Measurements from ENCODE around the gene MYH15.

MYH15 gene

DNA sequence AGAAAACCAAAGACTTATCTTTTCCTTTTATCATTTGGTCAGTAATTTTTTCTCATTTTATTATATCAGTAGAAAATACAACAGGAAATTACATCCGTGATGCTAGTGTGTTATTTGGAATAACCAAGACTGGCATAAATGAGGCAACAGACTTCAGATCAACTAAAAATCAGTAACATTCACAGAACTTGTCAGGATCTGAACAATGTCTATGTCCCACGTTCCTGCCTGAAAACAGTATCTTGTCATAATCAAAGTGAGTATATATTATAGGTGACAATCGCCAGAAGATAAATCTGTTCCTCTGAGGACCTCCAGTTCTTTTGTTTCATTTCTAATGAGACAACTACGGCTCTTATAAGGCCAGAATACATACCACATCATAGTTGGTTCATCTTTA is 41.8 kb downstream of the MYH15 start:
- DNase-seq: no peak

DNA sequence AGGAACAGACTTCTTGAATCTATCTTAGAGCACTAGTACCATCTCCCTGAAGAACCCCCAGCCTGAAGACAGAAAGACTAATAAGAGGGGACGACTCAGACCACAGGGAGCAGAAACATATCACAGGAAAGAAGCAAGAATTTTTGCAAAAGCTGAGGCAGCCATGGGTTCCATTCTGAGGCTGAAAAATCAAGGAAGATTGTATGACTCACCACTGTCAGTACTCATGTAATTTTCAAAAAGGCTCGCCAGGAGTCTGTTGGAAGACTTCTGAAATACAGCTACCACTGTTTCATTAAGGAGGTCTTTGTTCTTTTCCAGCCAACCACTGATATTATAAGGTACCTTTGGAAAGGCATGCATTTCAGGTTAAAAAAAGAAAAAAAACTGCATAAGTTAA is 47.5 kb downstream of the MYH15 start:
- DNase-seq: no peak

DNA sequence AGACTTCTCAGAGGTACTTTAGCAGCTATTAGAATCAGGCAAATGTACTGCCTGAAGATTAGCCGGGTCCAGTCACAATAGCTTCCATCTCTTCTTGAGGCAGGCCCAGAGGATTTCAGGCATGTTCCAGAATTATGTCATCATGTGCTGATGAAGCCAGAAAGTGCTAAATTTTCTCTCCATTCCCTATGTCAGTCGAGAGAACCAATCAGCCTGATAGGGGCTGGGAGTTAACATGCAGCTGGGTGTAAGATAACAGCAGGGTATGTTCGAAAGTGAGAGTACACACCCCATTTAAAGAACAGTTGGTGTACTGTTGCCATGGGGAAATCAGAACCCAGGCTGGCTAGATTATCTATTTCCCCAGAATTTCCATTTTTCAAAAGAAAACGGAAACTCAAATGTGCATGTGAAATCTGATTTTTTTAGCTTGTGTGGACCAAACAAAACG is 48.7 kb downstream of the MYH15 start:
- DNase-seq: no peak

DNA sequence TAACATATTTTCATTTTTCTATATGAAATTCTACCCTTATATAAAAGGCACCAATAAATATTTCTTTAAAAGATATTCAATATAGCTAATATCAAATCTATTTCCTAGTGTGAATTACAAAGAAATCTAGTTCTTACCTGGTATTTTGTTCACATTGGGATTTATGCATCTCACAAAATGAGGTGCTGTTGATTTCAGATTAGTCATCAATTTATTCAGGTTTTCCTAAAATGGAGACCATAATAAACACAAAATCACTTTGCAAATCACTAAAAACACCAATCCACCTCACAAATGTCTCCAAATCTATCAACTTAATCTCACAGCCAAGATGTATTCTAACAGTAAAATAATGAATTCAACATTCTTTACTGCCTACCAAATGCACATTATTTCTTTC is 51.2 kb downstream of the MYH15 start:
- DNase-seq: no peak

DNA sequence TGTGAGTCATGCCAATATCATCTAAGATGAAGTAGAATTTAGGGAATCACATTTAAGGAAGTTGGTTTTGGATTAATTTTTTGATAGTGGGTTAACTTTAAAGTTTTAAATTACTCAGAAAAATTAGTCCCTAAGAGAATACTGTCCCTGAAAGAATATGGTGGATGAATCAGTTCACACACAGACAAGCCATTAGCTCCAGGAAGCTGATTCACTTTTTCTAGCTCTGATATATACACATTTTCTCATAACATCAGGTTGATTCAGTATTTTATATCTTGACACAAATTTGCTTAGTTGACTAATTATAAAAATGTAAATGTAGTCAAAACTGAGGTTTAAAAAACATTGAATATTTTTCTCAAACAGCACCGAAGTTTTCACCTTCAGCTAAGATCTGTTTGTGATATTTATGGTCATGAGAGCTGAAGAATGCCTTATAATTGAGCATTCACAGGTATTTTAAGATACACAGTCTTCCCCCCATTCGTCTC is 55.1 kb downstream of the MYH15 start:
- DNase-seq: no peak

DNA sequence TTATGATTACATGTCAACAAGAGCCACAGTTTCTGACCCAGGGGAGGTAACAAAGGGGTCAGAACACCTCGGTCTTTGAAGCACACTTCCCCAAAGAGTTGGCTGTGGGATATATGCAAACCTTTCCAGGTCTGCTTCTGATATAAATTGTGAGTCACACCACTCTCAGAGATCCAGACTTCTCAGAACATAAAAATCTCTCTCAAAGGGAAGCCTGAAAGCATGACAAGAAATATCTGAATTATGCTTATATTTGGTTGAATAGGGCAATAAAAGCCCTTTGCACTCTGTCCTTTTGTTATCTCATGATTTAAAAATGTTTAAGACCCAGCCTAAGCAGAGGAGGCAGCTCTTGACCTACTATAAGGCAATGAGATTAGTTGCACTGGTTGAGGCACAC is 56.8 kb downstream of the MYH15 start:
- DNase-seq: no peak

DNA sequence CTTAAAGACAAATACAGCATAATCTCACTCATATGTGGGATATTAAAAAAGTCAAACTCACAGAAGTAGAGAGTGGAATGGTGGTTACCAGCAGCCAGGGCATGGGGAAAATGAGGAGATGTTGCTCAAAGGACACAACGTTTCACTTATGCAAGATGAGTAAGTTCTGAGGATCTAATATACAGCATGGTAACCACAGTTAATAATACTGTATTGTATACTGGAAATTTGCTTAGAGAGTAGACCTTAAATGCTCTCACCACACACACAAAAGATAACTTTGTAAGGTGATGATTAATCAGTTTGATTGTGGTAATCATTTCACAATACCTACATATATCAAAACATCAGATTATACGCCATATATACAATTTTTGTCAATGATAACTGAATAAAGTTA is 60.0 kb downstream of the MYH15 start:
- no peak for DNase-seq

DNA sequence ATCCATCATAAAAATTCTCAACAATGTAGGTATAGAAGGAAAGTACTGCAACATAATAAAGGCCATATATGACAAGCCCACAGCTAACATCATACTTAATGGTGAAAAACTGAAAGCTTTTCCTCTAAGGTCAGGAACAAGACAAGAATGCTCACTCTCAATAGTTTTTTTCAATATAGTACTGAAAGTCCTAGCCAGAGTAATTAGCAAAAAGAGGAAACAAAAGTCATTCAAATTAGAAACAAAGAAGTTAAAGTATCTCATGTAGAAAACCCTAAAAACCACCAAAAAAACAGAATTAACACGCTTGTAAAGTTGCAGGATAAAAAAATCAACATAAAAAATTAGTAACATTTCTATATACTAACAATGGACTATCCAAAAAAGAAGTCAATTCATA is 61.8 kb downstream of the MYH15 start:
- no peak for DNase-seq

DNA sequence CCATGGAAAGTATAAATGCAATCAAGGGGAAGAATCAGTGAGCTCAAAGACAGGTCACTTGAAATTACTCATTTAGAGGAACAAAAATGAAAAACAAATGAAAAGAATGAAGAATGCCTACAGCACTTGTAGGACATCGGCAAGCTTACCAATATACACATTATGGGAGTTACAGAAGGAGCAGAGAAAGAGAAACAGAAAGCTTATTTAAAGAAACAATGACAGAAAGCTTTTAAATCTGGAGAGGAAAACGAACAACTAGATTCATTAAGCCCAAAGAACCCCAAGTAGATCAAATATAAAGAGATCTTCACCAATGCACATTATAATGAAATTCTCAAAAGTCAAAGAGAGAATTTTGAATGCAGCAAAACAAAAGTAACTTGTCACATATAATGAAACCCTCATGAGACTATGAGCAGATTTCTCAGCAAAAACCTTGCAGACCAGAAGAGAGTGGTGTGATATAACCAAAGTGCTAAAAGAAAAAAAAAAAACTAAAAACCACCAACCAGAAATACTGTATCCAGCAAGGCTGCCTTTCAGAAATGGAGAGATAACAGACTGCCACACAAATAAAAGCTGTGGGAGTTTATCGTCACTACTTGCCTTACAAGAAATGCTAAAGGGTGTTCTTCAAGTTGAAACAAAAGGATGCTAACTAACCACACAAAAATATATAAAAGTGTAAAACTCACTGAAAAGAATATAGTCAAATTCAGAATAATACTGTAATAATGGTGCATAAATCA is 63.1 kb downstream of the MYH15 start:
- DNase-seq: no peak

DNA sequence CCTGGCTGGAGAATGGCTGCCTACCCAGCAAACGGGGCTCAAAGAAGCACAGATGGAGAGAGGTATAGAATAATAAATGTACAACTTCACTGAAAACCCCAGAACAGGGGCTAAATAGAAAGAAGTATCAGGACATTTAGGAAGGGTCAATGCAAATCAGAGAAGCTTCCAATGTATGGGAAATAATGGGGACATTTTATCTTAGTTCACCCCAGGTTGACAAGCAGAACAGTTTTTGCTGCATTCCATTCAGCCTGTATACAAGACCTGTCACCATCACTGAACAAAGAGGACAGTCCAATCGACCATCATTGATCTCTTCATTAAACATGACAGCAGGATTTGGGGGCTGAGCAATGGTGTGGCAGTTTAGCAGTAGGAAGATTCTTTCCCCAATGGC is 68.1 kb downstream of the MYH15 start:
- DNase-seq: no peak

DNA sequence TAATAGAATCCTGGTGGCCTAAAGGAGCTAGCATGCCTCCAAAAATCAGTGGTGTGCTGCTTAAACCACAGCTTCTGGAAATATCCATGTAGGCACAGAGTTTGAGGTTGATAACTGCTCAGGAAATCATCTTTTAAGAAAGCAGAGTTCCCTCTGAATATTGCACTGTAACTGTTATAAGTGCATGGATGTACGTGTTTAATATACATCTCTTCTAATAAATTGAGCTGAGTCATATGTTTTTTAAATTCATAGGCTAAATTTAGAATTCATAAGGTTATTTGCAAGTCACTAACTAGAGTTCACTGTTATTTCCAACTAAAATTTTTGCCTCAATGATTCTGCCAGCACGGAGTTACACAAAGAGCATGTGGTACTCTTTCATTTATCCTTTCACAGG is 68.9 kb downstream of the MYH15 start:
- no peak for DNase-seq

DNA sequence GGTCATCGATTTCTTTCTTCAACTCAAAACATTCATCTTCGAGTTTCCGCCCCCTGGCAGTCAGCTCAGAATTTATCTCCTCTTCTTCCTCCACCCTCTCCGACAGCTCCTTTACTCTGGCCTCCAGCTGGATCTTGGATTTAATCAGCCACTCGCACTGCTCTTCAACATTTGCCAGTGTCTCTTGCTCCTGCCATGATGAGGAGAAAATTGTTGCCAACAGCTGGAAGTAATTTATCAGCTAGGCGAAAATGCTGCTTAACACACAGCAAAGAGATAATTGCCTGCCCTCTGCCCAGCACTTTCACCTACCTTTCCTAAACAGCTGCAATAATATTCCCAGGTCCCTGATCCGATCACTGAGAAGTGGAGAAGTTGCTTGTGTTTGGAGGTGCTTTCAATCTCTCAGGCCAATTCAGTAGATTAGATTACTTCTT is 69.3 kb downstream of the MYH15 start:
- DNase-seq: no peak

DNA sequence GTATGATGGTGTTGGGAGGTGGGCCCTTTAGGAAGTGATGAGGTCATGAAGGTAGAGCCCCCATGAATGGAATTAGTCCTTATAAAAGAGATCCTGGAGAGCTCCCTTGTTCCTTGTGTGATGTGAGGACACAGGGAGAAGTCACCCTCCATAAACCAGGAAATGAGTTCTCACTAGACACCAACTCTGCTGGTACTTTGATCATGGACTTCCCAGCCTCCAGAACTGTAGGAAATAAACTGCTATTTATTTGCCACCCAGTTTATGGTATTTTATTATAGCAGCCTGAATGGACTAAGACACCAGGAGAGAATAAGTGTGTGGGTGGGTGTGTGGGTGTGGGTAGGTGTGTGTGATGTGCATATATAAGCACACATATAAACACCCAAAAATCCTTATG is 71.9 kb downstream of the MYH15 start:
- no peak for DNase-seq

DNA sequence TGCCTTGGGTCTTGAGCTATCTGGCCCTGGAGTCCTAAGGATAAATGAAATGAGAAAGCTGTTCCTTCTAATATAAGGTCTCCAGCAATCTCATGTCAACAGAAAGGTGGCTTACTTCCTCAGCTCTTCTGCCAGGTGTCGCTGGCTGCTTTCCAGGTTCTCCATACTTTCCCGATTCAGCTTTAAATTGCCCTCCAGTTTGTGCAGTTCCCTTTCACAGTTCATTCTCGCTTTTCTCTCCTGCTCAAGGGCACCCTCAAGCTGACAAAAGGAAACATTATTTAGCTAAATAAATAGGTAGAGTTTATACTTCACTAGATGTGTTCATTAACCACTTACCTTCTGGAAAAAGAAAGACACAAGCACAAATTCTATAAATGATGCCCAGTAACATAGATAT is 73.0 kb downstream of the MYH15 start:
- DNase-seq: no peak

DNA sequence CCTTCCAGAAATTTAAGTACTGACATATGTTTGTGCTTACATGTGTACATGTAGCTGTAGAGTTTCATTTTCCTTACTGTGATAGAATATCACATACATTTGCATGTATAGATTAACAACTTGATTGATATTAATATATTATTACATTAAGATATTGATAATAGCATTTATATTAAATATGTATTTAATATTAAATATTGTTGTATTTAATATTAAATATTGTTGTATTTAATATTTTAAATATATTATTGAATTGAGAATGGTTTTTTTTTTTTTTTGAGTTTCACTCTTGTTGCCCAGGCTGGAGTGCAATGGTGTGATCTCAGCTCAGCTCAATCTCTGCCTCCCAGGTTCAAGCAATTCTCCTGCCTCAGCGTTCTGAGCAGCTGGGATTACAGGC is 76.5 kb downstream of the MYH15 start:
- no peak for DNase-seq

DNA sequence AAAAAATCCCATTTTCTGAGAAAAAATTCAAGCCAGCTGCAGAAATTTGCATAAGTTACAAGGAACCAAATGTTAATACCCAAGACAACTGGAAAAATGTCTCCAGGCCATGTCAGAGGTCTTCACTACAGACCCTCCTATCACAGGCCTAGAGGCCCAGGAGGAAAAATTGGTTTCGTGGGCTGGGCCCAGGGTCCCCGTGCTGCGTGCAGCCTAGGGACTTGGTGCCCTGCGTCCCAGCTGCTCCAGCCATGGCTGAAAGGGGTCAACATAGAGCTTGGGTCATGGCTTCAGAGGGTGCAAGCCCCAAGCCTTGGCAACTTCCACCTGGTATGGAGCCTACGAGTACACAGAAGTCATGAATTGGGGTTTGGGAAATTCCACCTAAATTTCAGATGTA is 78.0 kb downstream of the MYH15 start:
- DNase-seq: no peak

DNA sequence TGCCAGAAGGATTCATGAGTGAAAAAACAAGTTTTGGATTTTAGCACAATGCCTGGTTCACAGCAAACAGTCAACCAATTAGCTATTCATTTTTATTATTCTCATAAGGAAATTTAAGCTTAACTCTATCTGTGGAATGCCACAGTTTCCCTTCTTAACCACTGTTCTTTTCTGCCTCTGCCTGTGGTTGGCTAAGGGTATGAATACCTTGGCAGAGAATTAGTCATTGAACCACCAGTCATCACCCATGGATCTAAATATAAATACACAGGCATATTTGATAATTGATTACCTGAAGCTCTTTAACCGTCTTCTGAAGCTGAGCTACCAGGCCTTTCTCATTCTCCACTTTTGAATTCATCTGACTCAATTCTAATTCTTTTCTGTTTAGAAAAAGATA is 79.9 kb downstream of the MYH15 start:
- no peak for DNase-seq

DNA sequence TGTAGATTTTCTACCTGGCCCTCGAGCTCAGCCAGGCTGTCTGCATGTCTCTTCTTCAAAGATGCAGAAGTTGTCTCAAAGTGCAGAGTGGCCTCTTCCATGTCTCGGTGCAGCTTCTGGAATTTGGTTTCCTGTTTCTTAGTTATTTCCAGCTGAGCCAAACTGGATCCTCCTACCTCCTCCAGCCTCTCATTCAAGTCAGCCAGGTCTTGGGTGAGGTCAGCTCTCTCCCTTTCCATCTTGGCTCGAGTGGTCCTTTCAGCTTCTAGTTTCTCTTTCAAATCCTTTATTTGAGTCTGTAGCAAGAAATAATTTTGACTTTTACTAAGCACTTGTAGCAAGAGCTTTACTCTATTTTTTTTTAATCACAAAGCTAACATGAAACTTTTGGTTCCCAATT is 81.8 kb downstream of the MYH15 start:
- no peak for DNase-seq

DNA sequence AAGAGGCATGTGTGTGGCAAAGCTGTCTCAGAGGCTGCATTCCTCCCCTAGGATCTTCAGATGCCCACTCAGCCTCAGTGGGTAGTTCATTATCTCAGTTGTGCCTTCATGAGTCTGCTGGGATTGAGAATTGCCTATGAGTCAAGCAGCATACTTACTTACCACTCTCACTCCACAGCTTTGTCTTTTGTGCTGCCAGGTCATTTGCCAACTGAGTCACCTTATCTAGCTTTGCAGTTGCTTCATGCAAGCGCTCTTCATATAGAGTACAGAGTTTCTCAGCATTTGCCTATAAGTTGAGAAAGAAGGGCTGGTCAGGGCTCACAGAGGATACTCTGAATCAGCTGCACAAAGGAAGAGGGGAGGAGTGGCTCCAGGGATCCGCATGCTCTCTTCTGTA is 89.5 kb downstream of the MYH15 start:
- no peak for DNase-seq

DNA sequence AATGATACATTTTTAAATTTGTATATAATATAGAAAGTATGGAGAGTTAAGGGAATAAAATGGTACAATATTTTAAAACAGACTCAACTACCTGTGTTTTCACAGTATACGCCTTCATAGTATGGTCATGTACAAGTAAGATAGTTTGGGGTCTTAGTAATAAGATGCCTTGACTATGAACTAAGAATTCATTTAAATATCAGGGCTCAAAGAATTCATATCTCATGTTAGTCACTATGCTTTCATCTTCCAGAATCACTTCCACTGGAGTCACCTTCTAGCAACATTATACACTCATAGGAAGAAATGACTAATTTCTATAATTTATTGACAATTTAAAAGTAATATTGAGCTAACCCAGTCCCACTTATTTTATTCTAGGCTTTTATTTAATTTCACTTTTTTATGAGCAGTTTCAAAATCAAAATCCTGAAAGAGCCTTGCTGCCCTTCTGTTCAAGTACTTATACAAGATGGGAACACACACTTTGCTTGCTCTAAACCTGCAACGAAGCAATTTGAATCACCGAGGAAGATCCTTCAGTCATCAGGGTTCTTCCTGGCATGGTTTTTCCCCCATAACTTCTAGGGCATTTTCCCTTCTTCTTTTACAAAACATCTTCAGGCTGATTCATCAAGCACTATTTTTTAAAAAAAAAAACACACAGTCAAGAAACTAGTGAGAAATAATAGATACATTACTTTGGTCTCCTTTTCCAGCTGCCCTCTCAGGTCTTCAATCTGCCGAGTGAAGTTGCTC is 94.1 kb downstream of the MYH15 start:
- no peak for DNase-seq

DNA sequence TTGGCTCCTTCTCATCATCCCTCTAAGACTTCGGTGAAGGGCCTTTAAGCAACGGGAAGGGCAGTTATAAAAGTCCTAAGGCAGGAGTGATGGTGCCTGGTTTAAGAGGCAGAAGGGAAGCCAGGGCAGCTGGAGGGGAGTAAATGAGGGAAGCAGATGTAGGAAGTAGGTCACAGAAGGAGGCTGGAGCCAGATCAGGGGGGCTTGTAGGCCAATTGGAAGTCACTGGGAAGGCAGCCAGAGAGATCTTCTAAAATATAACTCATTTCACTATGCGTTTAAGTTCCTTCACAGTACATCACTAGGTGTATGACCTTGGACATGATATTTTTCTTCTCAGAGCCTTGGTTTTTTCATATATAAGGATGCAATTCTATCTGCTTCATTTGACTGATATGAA is 94.7 kb downstream of the MYH15 start:
- no peak for DNase-seq

DNA sequence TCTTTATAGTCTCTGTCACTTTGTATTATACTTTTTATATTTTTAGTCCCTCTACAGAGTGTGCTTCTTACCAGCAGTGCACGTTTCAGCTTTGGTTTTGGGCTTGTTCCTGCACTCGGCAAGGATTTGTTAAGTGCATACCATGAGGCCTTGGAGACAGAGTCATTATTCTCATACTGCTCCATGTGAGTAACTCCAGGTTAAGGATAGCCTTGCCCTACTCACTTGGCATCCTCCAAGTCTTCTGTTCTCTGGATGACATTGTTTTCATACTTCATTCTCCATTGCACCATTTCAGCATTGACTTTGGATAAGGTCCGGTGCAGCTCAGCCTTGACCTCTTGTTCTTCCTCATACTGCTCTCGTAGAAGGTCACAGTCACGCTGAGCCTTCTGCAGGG is 96.4 kb downstream of the MYH15 start:
- DNase-seq: no peak

DNA sequence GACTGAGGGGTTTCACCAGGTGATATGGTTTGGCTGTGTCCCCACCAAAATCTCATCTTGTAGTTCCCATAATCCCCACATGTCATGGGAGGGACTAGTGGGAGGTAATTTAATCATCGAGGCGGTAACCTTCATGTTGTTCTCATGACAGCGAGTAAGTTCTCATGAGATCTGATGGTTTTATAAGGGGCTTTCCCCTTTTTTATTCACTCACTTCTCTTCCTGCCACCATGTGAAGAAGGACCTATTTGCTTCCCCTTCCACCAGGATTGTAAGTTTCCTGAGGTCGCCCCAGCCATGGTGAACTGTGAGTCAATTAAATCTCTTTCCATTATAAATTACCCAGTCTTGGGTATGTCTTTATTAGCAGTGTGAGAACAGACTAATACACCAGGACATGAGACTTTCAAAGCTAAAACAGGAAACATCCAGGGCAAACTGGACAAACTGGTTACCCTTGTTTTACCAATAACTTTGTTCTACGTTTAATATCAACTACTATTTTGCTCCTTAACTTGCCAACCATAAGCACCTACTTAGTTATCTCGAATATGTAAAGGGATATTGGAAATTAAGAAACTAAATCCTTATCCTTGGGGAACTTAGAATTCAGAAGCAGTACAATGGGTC is 98.2 kb downstream of the MYH15 start:
- DNase-seq: no peak

DNA sequence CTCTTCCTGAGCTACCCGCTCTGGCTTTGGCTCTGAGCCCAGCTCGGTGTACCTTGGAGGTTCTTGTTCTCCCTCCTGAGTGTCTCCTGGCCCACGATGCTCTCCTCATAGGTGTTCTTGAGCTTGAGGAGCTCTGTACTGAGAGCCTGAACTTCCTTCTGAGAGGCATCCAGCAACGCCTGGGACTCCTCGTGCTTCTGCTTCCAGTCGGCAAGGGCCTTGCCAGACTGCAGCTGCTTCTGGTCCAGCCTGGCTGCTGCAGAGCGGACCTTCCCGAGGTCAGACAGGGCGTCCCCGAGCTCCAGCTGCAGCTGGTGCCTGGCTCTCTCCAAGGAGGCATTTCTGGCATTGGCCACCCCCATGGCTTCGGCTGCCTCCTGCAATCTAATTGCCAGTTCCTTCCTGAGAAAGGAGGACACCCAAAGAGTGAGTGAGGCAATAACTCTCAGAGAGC is 99.8 kb downstream of the MYH15 start:
- DNase-seq: no peak
